GM03348 (cell line): ENCODE measurements around the gene ACSL3.
"Not testable (repeated sequence)": the region's sequence is repeated elsewhere in the genome, so short reads cannot be mapped to it uniquely, and the experiment has no call there.

Experiments
- DNase-seq: peaks from one replicate; pipeline ENCODE4 v3.0.0; 2012; ENCODE audit warnings: low spot score

ACSL3 gene

GRCh38 chr2:222851956-222852617 is 8.7 kb upstream of the ACSL3 start:
- DNase-seq = no peak

- no peak for DNase-seq
These were observed 5.8 kb upstream of the ACSL3 start for GRCh38 chr2:222854773-222855700.

GRCh38 chr2:222859786-222860612 is 837 bp upstream of the ACSL3 start:
- DNase-seq = peak; percentile 32

- DNase-seq = peak; percentile 84
These were observed 722 bp downstream of the ACSL3 start for GRCh38 chr2:222861411-222862105.

GRCh38 chr2:222862106-222862908 is 1.5 kb downstream of the ACSL3 start:
- peak; percentile 42 for DNase-seq

GRCh38 chr2:222862909-222863544 is 2.2 kb downstream of the ACSL3 start:
- no peak for DNase-seq

- peak; percentile 68 for DNase-seq
These were observed 3.5 kb downstream of the ACSL3 start for GRCh38 chr2:222864296-222864695.

- DNase-seq = no peak
These were observed 4.5 kb downstream of the ACSL3 start for GRCh38 chr2:222865301-222865700.

- DNase-seq = no peak
These were observed 5.6 kb downstream of the ACSL3 start for GRCh38 chr2:222866358-222866960.

- not testable (repeated sequence) for DNase-seq
These were observed 7.9 kb downstream of the ACSL3 start for GRCh38 chr2:222868560-222869251.

- no peak for DNase-seq
These were observed 8.4 kb downstream of the ACSL3 start for GRCh38 chr2:222869252-222869560.

GRCh38 chr2:222871291-222871690 is 10.5 kb downstream of the ACSL3 start:
- no peak for DNase-seq

- no peak for DNase-seq
These were observed 11.7 kb downstream of the ACSL3 start for GRCh38 chr2:222872551-222872950.

GRCh38 chr2:222875482-222875881 is 14.6 kb downstream of the ACSL3 start:
- no peak for DNase-seq

- DNase-seq = no peak
These were observed 16.1 kb downstream of the ACSL3 start for GRCh38 chr2:222876947-222877346.

- no peak for DNase-seq
These were observed 16.9 kb downstream of the ACSL3 start for GRCh38 chr2:222877556-222878300.

GRCh38 chr2:222878301-222878876 is 17.6 kb downstream of the ACSL3 start:
- no peak for DNase-seq

- DNase-seq = peak; percentile 42
These were observed 18.2 kb downstream of the ACSL3 start for GRCh38 chr2:222878877-222879603.
